Epithelial cell of umbilical artery (primary cell): ENCODE measurements around the gene BHLHA9. TPM values are rescaled to one million over a fixed set of nuclear protein-coding genes. Genes with fewer than 3 reads are reported as not detected.

Experiments
- total RNA-seq: library from RNA; depleted of rRNA; stranded (reverse); fragments of >200 nt; gene quantifications from 2 replicates; pipeline ENCODE4 v1.2.3, GENCODE V29; 2014

Gene BHLHA9
- total RNA-seq = not detected in 2 replicates

DNA sequence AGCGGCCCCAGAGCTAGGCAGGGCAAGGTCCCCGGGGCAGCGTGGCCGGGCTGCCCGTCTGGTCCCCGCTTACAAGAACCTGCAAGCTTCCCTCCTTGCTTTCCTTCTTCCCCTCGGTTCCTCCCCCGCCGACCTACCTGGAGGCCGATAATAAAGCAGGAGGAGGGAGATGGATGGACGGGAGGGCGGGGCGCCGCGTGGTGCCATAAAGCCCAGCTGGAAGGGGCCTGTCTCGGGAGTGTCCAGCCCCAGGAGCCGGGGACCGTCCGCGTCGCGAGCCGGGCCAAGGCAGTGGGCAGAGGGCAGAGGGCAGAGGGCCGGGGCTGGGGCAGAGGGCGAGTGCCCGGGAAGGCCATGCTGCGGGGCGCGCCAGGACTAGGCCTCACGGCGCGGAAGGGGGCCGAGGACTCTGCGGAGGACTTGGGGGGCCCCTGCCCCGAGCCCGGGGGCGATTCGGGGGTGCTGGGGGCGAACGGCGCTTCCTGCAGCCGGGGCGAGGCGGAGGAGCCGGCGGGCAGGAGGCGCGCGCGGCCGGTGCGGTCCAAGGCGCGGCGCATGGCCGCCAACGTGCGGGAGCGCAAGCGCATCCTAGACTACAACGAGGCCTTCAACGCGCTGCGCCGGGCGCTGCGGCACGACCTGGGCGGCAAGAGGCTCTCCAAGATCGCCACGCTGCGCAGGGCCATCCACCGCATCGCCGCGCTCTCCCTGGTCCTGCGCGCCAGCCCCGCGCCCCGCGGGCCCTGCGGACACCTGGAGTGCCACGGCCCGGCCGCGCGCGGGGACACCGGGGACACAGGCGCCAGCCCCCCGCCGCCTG, at the start of gene BHLHA9:
Gene BHLHA9 (plus strand): TSS at position 235 of the 820 bp plus-strand sequence. CDS start 120 bp downstream, at position 355.

Other genes with a start within 250 kb of the BHLHA9 start
- 39.0 and 48.8 TPM in 2 replicates for gene ABR, start 90.5 kb upstream of the BHLHA9 start, total RNA-seq
- not detected in 2 replicates for gene TRARG1, start 9.2 kb downstream of the BHLHA9 start, total RNA-seq
- gene YWHAE, start 129.8 kb downstream of the BHLHA9 start, total RNA-seq = 665 and 732 TPM in 2 replicates
- 139 and 162 TPM in 2 replicates for gene CRK, start 185.8 kb downstream of the BHLHA9 start, total RNA-seq
- gene MYO1C, start 222.2 kb downstream of the BHLHA9 start, total RNA-seq = 141 and 172 TPM in 2 replicates
- gene INPP5K, start 246.2 kb downstream of the BHLHA9 start, total RNA-seq = 42.2 and 45.6 TPM in 2 replicates